HEK293T (cell line): ENCODE measurements around the gene PHC2.

ENCODE experiments used
- CTCF ChIA-PET: fragments of 350-600 bp; formaldehyde crosslinking; extraction: SDS; loops from one replicate; lab custom pipeline; 2021; ENCODE audit warnings: antibody characterized with exemption, inconsistent platforms; lab: Yijun Ruan, JAX
- POLR2A ChIA-PET: fragments of 350-600 bp; formaldehyde crosslinking; extraction: SDS; loops from one replicate; lab custom pipeline; 2020; ENCODE audit warnings: antibody characterized with exemption, inconsistent platforms; lab: Yijun Ruan, JAX
- DNase-seq: peaks from one replicate; pipeline ENCODE4 v3.0.0; 2012; ENCODE audit warnings: mixed read lengths; ENCODE audit errors: extremely low spot score
- ARNT ChIP-seq: fragments of 450-650 bp; IDR thresholded peaks from 2 replicates; pipeline ENCODE4 v1.6.1; 2017; ENCODE audit warnings: mild to moderate bottlenecking
- BHLHE40 ChIP-seq: fragments of 450-650 bp; IDR thresholded peaks from 2 replicates; pipeline ENCODE4 v1.6.1; 2016; ENCODE audit warnings: mild to moderate bottlenecking, moderate library complexity, borderline replicate concordance
- CTBP1 ChIP-seq: fragments of 450-650 bp; IDR thresholded peaks from 2 replicates; pipeline ENCODE4 v1.6.1; 2016; ENCODE audit warnings: borderline replicate concordance
- ELF4 ChIP-seq: fragments of 450-650 bp; IDR thresholded peaks from 2 replicates; pipeline ENCODE4 v1.6.1; 2017; ENCODE audit warnings: antibody characterized with exemption
- FOXA1 ChIP-seq: fragments of 450-650 bp; IDR thresholded peaks from 2 replicates; pipeline ENCODE4 v1.6.1; 2016; ENCODE audit warnings: mild to moderate bottlenecking
- FOXK2 ChIP-seq: fragments of 450-650 bp; IDR thresholded peaks from 2 replicates; pipeline ENCODE4 v1.6.1; 2016; ENCODE audit warnings: mild to moderate bottlenecking
- FOXM1 ChIP-seq: fragments of 450-650 bp; IDR thresholded peaks from 2 replicates; pipeline ENCODE4 v1.6.1; 2017; ENCODE audit warnings: mild to moderate bottlenecking, borderline replicate concordance
- HDGF ChIP-seq: fragments of 450-650 bp; IDR thresholded peaks from 2 replicates; pipeline ENCODE4 v1.6.1; 2017; ENCODE audit warnings: antibody characterized with exemption, borderline replicate concordance
- L3MBTL2 ChIP-seq: fragments of 450-650 bp; conservative IDR thresholded peaks from 2 replicates; pipeline ENCODE4 v1.6.1; 2016; ENCODE audit warnings: mild to moderate bottlenecking
- LEF1 ChIP-seq: fragments of 450-650 bp; IDR thresholded peaks from 2 replicates; pipeline ENCODE4 v1.6.1; 2017; ENCODE audit warnings: mild to moderate bottlenecking, borderline replicate concordance
- NFRKB ChIP-seq: fragments of 450-650 bp; IDR thresholded peaks from 2 replicates; pipeline ENCODE4 v1.6.1; 2016; ENCODE audit warnings: mild to moderate bottlenecking, moderate library complexity
- SP1 ChIP-seq: fragments of 450-650 bp; IDR thresholded peaks from 2 replicates; pipeline ENCODE4 v1.6.1; 2017
- SUZ12 ChIP-seq: fragments of 450-650 bp; IDR thresholded peaks from 2 replicates; pipeline ENCODE4 v1.6.1; 2016; ENCODE audit warnings: mild to moderate bottlenecking
- TARDBP ChIP-seq: fragments of 450-650 bp; IDR thresholded peaks from 2 replicates; pipeline ENCODE4 v1.6.1; 2016
- ZNF384 ChIP-seq: fragments of 450-650 bp; IDR thresholded peaks from 2 replicates; pipeline ENCODE4 v1.6.1; 2016
- TF ChIP-seq, protein P1 (sequence below): fragments of 450-650 bp; IDR thresholded peaks from 2 replicates; pipeline ENCODE4 v1.6.1; 2016

The PHC2 gene

DNA sequence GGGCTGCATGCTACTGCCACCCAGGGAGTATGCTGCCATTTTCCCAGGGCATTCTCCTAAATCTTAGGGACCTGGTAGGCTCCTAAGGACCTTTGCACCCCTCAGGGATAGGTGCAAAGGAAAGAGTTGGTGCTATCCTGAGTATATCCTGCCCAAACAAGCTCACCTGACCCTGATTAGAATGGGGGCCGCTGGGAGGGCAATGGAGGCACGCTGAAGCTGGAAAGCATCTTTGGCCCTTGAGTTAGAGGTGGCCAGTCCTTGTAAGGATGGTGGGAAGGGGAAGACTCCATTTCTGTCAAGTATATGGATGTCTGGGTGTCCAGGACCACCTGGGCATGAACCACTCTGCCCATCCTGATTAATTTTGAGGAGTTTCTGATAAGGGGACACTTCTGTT, 61.1 kb downstream of the PHC2 start:
- ChIA-PET CTCF (interaction anchor here (0.5 to 1.1 kb wide), 2 partner anchors 74 to 218 kb away, joined by 4 to 5 read pairs; no protein-coding TSS in a partner anchor), POLR2A (interaction anchor here (1.4 kb wide), 1 partner anchor 102 kb away, joined by 3 read pairs; no protein-coding TSS in a partner anchor)
- no peak for DNase-seq
- no peak for TF ChIP-seq ZNF384
- no peak for TF ChIP-seq FOXM1
- TF ChIP-seq SUZ12: no peak
- no peak for TF ChIP-seq SP1
- no peak for TF ChIP-seq FOXK2
- TF ChIP-seq FOXA1: no peak
- TF ChIP-seq BHLHE40: no peak
- TF ChIP-seq ELF4: no peak
- TF ChIP-seq, protein P1, sequence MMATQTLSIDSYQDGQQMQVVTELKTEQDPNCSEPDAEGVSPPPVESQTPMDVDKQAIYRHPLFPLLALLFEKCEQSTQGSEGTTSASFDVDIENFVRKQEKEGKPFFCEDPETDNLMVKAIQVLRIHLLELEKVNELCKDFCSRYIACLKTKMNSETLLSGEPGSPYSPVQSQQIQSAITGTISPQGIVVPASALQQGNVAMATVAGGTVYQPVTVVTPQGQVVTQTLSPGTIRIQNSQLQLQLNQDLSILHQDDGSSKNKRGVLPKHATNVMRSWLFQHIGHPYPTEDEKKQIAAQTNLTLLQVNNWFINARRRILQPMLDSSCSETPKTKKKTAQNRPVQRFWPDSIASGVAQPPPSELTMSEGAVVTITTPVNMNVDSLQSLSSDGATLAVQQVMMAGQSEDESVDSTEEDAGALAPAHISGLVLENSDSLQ: no peak
- TF ChIP-seq LEF1: no peak
- TF ChIP-seq CTBP1: no peak
- no peak for TF ChIP-seq ARNT
- no peak for TF ChIP-seq HDGF

DNA sequence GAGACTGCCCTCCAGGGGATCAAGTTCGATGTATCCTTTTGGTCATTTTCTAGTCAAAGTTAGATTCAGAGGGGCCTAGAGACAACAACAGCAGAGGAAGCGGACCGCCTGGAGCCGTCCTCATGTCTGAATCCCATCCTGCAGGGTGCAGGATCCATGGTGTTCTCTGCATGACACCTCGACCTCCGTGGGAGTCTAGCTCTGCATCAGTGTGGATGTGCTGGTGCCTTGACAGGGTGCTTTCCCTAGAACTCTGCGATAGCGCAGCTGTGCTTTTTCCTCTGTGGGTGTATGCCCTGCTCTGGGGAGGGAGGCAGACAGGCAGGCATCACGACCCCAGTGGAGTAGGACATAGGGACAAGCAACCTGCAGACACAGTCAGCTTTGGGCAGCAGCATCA, 61.8 kb downstream of the PHC2 start:
- ChIA-PET POLR2A (no interaction called here), CTCF (interaction anchor here (0.5 to 0.6 kb wide), 2 partner anchors 217 to 231 kb away, joined by 3 to 5 read pairs; no protein-coding TSS in a partner anchor)
- DNase-seq: no peak
- TF ChIP-seq, protein P1: no peak
- TF ChIP-seq LEF1 (no peak), L3MBTL2 (no peak), NFRKB (no peak), FOXM1 (no peak), SP1 (no peak)

DNA sequence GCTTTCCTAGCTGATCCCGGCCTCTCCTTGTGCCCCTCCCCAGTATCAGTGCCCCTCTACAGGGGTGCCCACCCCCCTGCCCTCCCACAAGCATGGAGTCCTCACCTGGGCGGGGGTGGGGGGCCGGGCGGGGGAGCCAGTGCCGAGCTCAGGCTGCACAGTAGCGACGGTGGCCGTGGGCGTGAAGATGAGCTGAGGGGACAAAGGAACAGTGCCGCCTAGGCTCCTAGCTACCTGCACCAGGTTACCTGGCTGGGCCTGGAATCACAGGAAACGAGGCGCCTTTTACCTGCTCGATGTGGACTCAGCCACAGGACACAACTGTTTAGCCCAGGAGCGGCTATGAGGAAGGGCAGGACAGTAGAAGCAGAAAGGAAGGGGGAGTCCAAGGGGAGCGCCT, 62.5 kb downstream of the PHC2 start:
- DNase-seq: no peak
- CTCF ChIA-PET: interaction anchor here (1.1 to 1.2 kb wide), 2 partner anchors 73 to 188 kb away, joined by 4 to 5 read pairs; no protein-coding TSS in a partner anchor
- POLR2A ChIA-PET: no interaction called here
- TF ChIP-seq BHLHE40: no peak
- TF ChIP-seq ZNF384: no peak

DNA sequence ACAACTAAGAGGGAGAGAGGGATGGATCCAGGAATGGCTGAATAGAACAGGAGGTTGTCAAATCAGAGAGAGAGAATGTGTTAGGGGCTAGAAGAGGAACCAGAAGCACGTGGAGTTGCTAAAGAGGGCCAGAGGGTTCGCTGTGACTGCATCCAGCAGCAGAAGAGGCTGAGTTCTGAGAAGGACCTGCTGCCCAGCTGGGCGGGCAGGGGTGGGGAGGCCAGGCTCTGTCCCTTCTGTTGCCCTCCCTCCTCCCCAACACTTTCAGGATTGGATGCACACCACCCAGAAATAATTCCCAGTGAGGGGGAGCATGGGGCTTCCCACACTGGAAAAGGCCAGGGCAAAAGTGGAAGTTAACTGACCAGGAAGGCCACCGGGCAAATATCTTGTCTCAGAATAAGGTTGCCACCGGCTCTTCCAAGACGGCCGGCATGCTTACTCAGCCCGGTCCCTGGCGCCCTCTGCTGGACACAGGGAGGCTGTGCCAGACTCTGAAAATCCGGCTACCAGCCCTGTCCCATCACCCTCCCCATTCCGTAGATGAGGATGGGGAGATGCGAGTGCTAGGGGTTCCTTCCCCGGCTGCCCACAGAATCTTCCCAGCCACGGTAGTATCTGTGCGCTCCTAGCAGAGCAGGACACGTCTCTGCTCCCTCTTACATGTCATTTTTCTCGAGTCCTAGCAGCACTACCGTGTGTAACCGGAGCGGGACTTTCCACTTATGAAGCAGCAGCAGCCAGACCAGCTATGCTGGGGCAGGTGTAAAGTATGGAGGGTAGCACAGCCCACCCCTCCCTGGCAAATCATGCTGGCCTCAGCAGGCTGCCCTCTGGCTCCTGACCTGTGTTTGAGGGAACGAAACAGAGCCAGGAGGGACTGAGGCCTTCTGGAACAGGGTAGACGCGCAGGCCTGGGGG, 63.1 kb downstream of the PHC2 start:
- CTCF ChIA-PET: interaction anchor here (1.1 to 1.2 kb wide), 2 partner anchors 72 to 187 kb away, joined by 4 to 5 read pairs; no protein-coding TSS in a partner anchor
- POLR2A ChIA-PET: no interaction called here
- peak; percentile 96 for DNase-seq
- TF ChIP-seq FOXM1: no peak
- TF ChIP-seq ELF4: no peak
- no peak for TF ChIP-seq CTBP1
- no peak for TF ChIP-seq L3MBTL2
- TF ChIP-seq ARNT: no peak
- TF ChIP-seq LEF1: no peak

DNA sequence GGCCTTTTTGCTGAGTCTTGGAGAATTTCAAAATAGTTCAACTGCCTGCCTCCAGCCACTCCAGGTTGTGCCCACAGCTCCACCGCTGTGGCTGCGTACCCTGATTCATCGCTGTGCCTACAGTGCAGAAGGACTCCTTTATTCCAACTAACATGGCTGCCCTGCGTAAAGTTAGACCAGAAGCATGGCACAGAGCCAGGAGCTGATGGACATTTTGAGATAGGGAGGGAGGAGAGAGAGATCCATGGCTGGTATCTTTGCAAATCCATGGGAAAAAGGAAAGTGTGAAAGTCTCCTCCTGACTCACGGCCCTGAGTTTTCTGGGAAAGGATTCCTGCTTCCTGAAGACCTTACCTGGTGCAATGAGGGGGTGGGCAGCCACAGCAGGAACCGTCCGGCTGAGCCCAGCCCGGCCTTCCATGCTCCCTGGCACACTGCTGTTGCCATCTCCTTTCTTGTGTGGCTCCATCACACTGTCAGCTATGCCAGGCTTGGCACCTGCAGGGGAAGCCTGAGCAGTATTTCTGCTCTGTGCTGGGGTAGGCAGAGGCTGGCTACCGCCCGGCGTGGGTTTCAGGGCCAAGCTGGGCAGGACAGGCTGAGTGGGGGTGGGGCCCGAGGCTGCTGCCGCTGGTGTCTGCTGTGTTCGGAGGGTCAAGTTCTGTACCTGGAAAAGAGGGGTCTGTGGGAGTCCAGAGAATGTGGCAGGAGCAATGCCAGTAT, 64.0 kb downstream of the PHC2 start:
- CTCF ChIA-PET: interaction anchor here (0.8 to 1.1 kb wide), 3 partner anchors 20 to 71 kb away, joined by 3 to 5 read pairs (median 3); no protein-coding TSS in a partner anchor

DNA sequence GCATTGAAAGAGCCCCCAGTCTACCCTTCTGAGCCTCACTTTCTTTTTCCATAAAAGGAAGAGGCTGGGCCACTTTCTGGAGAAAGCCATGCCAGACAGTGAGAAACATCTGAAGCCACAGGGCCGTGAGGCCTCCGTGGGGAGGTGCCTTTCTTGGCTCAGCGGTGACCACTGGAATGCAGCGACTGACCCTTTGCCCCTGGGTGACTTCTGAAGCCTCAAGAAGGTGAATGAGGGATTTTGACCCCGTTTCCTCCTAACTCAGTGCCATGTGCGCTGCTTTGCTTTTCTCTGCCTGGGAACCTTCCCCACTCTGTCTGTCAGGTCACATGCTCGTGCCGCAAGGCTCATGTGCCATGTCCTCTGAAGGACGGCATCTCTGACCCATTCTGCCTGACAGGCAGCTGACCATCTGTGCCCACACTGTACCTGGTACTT, 65.3 kb downstream of the PHC2 start:
- no peak for TF ChIP-seq TARDBP
- no peak for TF ChIP-seq ZNF384
- DNase-seq: no peak
- CTCF ChIA-PET: interaction anchor here (1.7 kb wide), 1 partner anchor 68 kb away, joined by 4 read pairs; no protein-coding TSS in a partner anchor
- POLR2A ChIA-PET: no interaction called here

More for the DNA sequence above, 64.0 kb downstream of the PHC2 start:
- no peak for DNase-seq
- POLR2A ChIA-PET: no interaction called here
- TF ChIP-seq FOXK2 (no peak), FOXM1 (no peak), ZNF384 (no peak), ELF4 (no peak), CTBP1 (no peak), LEF1 (no peak), ARNT (no peak), TARDBP (no peak), HDGF (no peak), BHLHE40 (no peak), SUZ12 (no peak), FOXA1 (no peak)

DNA sequence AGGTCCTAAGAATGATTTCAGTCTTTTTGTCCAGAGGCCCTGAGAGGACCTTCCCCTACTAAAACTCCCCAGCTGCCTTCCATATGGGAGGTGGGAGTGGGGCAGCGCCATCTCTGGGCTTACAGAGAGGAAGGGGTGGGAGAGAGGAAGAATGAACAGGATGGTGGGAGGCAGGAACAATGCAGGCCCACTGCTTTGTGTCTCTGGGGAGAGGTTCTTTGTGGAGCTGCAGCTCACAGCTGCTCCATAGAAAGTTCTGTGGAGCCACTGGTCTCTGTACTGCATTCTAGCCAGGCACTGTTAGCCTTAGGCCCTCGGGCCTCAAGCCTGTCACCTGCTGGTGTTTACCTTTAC, 66.4 kb downstream of the PHC2 start:
- TF ChIP-seq SP1 (no peak), FOXA1 (no peak), SUZ12 (no peak), HDGF (no peak)
- CTCF ChIA-PET: interaction anchor here (1.2 to 1.7 kb wide), 2 partner anchors 67 to 91 kb away, joined by 3 to 4 read pairs; no protein-coding TSS in a partner anchor
- no peak for DNase-seq
- POLR2A ChIA-PET: interaction anchor here (1.2 to 2.9 kb wide), 2 partner anchors 10 to 15 kb away, joined by 4 to 17 read pairs; no protein-coding TSS in a partner anchor
